CD4-positive, alpha-beta T cell treated with Interleukin-6 for 4 hours (primary cell): ENCODE results near the gene SLC44A3.
"Not testable (repeated sequence)": the region's sequence is repeated elsewhere in the genome, so short reads cannot be mapped to it uniquely, and the experiment has no call there.

Source experiments
- DNase-seq: peaks from one replicate; pipeline ENCODE4 v3.0.0-alpha.2; 2020; ENCODE audit warnings: mixed read lengths

Gene SLC44A3

DNA sequence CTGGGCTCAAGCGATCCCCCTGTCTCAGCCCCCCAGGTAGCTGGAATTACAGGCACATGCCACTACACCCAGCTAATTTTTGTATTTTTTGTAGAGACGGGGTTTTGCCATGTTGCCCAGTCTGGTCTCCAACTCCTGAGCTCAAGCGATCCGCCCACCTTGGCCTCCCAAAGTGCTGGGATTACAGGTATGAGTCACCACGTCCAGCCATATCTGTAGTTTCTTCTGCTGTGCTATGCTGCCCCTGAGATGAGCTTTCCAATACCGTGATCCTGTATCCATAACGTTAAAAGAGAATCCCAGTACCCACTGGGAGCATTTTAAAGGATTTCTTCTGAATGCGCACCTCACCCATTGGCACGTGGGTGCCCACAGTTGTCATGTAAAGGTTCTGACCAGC is 20.2 kb downstream of the SLC44A3 start:
- DNase-seq, result not testable (repeated sequence)

DNA sequence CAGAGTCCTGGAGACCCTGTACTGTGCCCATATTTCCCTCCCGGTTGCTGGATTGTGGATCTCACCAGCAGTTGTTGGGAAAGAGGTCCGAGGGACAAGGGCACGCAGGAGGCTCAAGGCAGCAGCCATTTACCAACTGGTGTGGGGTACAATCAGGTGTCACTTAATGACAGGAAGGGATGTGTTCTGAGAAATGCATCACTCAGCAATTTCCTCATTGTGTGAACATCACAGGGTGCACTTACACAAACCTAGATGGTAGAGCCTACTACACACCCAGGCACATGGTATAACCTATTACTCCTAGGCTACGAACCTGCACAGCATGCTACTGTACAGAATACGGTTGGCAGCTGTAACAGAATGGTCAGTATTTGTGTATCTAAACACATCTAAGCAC is 20.7 kb downstream of the SLC44A3 start:
- no peak for DNase-seq

DNA sequence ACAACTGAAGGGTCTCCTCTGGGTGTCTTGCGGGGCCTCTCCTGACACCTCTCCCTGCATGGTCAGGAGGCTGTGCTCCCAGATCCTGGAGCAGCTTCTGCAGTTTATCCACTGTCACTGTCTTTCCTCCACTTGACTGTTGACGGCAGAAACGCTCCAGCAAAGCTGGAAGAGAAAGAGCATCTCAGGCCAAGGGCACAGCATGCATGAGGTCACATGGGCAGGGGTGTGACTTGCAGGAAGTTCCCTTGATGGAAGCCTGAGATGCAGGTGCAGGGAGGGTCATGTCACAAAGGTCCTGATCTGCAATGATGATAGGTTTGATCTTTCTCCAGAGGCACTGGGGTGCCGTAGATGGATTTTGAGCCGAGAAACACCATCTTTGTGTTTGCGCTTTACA is 23.3 kb downstream of the SLC44A3 start:
- DNase-seq, result no peak

DNA sequence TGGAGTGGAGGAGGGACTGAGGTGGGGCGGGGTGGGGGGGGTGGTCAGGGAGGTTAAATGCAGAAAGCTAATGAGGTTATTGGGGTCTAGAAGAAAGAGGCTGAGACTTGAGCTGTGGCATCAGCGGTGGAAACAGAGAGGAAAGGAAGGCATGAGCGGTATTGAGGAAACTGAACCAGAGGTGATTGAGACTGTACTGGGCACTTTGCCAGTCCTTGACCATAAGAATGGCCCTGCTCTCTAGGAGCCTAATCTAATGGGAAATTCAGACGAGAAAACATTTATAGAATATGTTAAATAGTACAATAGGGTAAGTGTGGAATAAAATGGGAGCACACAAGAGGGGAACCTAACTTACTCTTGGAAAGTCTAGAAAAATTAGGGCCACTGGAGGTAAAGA is 23.7 kb downstream of the SLC44A3 start:
- no peak for DNase-seq

DNA sequence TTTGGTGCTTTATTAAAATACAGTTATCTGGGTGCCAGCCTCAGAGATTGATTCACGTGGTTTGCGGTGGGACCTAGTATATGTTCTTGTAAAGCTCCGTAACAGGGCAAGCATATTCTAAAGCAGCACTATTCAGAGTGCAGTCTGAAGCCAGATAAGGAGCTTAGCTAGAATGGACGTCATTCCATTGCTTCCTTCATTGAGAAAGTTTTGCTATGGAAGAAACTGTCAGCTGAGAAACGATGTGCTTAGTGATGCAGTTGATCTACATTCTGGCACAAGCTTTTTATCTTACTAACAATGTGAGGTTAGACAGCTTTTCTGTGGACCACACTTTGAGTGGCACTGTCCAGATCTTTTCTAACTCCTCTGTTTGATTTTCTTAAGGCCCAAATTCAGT is 26.2 kb downstream of the SLC44A3 start:
- no peak for DNase-seq

DNA sequence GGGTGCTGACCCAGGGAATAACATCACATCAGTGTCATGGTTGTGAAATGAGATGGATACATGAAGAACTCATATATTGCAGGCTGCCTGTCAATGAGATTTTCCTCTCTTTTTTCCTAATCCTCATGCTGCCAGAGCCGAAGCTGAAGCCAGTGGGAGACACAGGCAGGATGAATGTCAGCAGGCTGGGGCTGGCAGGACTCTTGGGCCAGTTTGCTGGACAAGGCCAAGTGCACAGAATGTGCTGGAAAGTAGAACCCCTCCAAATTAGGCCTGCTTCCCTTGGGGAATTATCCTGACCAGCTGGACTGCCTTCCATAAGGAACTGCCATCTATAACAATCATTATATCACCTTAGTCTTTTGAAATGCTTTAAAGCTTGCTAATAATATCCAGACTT is 31.4 kb downstream of the SLC44A3 start:
- DNase-seq, result no peak

DNA sequence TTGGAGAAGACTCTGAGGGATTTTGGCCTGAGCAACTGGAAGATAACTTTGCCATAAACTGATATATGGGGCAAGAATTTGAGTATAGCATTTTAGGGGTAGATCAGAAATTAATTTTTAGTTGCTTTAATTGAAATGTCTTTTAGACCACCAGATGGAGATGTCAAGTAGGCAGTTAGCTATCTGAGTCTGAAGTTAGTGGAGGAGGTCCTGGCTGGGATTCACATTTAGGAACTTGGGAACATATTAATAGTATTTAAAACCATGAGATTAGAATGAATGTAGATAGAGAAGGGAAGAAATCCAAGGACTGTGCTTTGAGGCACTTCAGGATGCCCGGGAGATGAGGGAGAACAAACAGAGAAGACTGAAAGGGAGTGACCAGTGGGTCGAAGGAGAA is 32.6 kb downstream of the SLC44A3 start:
- DNase-seq, result no peak

DNA sequence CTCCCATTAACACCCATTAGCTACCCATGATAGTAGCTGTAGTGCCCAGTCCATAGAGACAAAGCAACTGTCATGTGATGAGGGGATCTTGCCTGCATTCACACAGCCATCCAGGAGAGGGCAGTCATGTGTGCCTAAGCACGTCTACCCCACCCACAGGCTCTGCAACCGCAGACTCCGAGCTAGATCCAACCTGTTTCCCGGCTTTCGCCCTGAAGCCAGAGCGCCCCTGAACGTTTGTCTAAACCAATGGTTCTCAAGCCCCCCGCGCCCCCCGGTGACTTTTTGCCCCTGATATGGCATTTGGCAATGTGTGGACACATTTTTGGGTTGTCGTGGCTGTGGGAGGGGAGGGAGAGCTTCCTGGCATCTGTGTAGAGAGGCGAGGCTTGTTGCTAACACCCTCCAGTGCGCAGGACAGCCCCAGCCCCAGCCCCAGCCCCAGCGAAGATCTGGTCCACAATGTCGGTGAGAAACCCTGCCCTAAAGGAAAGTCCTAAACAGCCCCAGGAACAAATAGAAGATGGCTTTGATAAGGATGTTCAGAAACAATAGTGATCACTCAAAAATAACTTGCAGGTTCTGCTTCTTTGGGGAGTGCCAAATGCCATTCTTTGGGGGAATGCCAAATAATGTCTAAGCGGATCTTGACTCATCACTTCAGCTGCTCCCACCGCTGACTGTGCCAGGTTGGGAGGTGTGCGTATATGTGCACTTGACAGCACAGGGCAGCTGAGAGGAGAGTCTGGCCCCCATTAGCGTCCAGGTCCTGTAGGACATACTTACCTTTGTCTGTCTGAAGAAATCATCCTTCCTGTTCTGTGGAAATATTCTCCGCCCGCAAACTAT is 34.5 kb downstream of the SLC44A3 start:
- peak; percentile 79 for DNase-seq

DNA sequence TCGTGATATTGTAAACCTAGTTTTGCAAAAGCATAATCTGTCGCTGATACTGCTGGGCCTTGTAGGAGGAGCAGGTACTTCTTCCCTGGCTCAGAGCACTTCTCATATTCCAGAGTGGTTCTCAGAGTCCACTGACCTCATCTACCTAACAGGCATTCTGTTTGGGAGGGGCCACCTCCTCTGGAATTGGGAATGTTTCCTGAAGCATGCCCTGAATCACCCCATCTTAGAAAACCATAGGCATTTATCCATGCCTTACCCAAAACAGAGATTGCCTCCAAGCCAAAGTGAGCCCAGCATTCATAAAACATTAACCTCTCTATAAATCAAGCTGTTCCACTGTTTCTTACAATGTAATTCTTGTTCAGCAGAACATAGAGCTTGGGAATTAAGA is 35.1 kb downstream of the SLC44A3 start:
- DNase-seq, result no peak

DNA sequence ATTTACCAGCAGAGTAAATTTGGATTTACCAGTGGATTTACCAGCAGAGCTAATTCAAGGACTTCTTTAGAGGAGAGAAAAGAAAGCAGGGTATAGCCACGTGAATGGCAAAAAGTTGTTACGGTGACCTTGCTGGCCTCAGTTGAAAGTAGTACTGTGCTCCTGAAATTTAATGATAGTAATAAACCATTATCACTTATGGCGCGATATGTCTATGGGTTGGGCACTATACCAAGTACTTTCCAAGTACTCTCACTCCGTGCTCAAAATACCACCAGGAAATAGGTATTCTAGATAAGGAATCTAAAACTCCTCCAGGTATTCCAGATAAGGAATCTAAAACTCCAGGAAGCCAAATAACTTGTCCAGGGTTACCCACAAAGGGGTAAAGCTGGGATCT is 35.8 kb downstream of the SLC44A3 start:
- no peak for DNase-seq

DNA sequence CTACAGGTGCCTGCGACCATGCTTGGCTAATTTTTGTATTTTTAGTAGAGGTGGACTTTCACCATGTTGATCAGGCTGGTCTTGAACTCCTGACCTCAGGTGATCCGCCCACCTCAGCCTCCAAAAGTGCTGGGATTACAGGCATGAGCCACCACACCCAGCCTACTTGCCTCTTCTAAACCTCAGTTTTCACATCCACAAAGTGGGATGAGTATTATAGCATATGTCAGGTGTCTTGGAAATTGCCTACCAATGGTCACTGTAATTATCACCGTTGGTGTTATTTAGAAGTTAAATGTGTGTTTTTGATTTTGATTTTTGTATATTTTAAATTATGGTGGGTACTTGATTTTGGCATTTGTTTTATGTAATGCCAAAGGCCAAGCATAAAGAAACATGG is 36.7 kb downstream of the SLC44A3 start:
- DNase-seq, result no peak

DNA sequence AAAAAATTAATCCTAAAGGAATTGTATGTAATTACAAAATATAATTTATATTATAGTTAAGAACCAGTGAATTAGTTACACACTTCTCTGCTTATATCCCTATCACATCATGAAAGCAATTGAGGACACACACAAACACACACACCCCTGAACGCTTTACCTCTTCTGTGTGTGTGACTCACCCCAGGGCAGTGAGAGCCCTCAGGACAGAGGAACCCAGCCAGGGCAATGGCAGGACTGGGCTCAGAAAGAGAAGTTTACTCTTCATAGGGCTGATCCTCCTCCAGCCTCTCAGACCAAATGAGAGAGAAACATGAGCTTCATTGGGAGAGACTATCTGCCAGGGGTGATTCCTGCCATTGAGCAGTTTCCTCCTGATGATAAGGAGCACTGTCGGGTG is 38.1 kb downstream of the SLC44A3 start:
- DNase-seq, result no peak

DNA sequence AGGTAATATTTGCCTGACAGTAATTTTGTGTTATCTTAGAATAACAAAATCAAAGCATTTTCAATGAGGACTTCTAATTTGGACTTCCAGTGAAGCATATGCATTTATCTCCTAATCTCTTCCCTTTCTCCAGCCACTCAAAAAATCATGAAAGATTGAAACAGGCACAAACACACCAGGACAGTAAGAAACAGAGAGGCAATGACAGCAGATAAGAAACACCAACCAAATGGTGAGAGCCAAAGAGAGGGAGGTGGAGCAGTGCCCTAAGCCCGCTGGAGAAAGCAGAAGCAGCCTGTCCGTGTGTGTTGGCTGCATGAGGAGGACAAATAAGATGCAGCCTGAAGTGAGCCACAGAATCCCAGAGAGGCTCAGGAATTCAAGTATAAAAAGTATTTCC is 39.0 kb downstream of the SLC44A3 start:
- no peak for DNase-seq

DNA sequence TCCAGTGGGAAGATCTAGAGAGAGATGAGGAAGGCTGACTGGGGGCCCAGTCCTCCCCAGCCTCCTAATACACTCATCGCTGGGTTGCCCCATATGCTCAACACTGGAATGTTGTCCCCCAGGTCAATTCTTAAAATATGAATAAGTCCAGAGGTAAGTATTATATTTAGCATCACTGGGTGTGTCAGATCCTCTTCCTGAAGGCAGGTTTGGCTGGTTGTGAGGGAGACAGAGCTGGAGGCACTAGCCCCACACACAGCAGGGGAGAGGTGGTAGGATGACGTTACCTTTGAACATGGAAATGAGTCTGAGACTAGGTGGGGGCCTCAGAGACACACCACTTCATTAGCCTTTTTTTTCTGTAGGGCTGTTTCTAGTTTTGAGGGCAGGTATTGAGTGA is 42.6 kb downstream of the SLC44A3 start:
- DNase-seq, result no peak

DNA sequence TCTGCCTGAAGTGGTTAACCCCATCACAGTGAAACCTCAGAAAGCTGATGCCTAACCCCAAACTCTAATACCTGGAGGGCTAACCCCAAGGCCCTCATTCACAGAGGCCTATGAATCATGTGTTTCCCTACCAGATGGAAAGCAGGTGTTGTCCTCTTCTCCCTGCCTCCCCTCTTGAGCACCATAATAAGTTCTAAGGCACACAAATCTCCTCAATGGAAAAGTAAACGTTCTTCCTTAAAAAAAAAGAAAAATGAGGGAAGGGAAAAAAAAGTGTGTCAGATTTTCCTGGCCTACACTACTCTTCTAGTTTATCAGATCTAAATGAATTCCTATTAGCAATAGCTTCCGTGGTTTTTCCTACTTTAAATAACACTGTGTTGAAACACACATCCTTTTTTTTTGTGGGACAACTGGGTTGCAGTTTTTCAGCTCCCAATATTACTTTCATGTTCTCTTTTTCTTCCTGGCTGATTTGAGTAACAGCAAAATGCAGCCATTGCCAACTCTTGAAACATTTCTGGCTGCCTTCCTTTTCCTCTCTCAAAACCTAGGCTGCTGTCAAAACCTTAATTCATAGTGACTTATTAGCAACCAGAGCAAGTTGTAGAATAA is 43.2 kb downstream of the SLC44A3 start:
- DNase-seq, result no peak

DNA sequence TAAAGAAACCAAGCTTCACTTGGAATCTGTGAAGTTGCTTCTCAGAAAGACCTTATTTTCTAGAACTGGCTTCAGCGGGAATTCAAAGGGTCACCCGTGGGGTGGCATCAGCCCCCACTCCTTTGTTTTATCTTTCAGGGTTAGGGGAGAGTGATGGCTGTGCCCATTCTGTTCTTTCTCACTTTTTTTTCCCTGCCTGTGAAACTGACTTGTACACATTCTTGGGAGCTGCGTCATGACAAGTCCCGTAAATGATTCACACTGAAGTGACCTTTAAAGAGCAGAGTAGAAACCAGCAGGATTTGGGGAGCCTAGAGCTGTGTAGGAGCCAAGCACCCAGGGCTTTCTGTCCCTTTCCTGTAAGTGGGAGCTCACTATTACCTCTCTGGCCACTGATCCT is 43.8 kb downstream of the SLC44A3 start:
- no peak for DNase-seq

DNA sequence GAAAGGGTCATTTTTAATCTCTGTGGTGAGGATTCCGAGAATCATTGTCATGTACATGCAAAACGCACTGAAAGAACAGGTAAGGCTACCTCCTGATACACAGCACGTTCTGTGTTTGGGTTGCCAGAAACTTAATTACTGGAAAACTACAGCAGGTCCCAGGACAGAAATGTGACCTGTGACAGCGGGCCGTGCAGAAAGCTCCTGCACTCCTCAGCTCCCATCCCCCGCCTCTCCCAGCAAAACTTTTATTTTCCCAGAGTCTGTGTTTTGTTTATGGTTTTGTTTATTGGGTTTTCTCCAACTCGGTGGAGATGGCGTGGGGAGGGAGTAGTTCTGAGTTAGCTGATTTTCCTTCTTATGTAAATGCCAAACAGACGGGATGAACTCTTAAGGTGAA is 44.7 kb downstream of the SLC44A3 start:
- no peak for DNase-seq

DNA sequence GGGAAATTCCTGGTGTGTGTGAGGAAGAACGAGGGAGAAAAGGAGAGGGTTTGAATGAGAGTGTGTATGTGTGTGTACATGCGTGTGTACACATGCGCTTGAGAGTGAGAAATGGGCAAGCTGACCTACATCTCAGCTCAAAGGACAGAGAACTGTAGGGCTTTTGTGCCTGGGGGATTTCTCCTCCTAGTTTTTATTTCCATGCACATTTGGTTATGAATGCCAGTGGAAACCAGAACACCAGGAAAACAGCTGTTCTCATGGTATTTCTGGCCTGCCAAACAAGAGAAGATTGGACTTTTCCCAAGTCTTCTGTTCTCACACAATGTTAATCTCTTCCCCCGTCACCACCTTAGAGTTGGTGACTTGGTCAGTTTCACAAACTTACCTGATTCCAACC is 45.2 kb downstream of the SLC44A3 start:
- DNase-seq, result no peak

DNA sequence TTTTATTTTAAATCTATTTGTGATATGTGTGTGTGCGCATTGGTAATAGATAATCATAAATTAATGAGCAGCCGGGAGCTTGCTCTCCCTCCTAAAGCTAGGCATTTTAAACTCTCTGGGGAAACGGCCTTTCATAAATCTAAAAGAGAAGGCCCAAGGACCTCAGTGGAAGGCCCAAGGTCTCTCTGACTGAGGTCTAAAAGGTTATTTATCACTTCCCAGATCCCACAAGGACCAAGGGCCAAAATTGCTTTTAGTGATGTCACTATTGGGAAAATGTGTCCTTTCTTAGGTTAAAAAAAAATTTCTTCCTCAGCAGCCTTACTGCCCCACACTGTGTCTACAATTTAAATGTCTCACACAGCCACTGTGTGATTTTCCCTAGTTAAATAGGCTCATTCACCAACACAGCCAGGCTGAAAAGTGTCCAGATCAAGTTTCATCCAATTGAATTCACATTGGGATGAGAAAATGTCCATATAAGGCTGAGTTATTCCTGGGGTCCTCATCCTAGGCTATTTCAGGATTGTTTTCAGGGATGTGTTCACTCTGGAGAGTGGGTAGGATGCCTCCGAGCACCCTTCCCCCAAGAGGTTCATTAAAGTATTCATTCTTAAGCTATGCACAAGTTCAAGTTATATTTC is 46.1 kb downstream of the SLC44A3 start:
- DNase-seq, result no peak

DNA sequence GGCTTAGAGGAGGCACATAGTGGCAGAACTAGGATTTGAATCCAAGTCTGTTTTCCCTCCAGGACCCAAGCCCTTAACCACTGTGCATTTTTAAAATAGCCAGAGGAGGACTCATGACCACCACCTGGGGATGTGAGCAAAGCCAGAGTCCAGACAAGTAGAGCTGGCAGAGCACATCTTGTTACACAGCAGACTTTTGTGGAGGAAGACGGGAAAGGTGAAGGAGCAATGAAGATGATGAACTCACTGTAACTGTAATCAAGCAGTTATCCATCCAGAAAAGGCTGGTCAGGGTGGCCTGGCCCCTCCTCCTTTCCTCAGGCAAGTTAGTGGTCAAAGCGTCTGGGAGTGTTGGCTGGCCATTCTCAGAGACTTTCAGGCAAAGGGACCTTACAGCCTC is 50.9 kb downstream of the SLC44A3 start:
- DNase-seq, result no peak

DNA sequence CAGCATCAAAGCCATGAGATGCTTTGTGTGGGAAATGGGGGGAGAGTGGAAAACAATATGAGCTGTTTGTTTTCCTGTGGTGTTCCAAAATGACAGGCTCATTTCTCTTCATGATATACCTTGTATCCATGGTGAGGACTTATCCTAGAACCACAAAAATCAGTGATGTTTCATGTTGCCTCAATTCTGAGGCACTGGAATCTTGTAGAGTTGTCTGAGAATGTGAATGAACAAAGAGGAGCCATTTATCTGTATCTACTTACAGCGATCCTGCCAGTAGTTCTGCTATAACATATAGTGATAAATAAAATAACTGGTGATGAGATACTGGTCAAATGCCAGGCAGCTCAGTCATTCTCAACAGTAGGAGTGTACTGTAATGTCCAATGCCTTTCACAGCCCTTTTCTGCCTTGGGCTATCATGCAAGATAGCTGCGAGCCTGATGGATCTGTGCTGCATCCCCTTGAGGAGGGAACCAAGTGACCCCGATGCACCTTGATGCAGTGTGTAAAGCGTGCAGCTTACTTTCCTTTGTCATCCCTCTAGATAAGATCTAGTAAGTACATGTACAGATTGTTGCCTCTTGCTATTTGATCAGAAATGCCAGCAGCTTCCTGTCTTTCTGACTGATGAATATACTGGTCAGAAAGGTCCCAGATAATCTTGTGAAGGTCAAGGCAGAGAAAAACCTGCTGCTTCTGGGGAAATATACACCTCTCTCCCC is 52.8 kb downstream of the SLC44A3 start:
- DNase-seq, result no peak

DNA sequence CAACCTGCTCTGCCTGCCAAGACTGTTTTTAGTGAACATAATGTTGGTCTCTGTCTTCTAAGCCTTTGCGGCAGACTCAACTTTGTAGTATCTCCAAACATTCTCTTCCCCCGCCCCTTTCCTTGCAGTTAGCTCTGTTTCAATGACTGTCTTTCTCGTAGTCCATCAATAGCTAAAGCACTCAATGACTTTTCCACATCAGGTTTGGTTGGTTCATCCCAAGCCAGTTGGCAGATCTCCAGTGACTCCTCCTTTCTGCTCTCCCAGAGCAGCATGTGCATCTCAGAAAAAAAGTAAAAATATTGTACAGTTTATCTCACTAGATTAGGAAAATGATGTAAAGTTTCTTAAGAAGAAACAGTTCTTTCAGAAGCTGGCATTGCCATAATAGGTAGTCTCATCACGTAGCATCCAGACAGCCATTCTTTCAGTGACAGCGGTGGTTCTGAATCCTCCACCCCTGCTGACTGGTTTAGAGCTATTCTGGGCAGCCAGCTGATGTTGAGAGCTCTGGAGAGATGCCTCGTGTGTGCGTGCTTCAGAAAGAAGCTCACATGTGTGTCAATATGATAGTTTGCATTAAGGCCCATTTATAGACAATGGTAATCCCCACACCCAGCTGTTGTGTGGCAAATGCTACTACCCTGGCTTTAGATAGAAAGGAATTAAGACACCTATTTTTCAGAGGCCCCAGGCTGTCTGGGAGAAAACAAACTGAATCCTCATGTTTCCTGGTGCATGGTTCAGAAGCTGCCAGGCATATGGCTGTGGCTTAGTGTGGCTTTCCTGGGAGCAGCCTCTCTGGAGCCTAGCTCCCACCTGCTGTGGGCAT is 53.6 kb downstream of the SLC44A3 start:
- DNase-seq, result no peak

DNA sequence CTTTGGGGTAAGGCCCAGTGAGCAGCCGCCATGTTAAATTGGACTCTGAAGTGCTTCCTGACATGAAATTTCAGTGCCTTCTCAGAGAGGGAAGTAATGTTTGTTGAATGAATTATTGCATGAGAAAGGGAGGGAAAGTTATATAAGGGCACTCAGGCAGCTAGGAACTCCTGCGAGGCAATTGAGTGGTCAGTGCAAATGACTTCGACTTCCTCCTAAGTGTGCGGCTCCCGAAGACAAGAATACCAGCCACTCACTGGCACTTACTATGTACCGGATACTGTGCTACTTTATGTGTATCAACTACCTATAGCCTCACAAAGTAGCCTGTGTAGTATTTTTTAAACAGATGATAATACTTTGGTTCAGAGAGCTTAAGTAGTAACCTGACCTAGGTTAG is 54.3 kb downstream of the SLC44A3 start:
- DNase-seq, result no peak
